Measurements from ENCODE around the gene SEMA3C. TPM values are rescaled to one million over a fixed set of nuclear protein-coding genes. Genes with fewer than 3 reads are reported as not detected.

Gene SEMA3C
- total RNA-seq, 1 donor from 2014 or later: not detected

DNA sequence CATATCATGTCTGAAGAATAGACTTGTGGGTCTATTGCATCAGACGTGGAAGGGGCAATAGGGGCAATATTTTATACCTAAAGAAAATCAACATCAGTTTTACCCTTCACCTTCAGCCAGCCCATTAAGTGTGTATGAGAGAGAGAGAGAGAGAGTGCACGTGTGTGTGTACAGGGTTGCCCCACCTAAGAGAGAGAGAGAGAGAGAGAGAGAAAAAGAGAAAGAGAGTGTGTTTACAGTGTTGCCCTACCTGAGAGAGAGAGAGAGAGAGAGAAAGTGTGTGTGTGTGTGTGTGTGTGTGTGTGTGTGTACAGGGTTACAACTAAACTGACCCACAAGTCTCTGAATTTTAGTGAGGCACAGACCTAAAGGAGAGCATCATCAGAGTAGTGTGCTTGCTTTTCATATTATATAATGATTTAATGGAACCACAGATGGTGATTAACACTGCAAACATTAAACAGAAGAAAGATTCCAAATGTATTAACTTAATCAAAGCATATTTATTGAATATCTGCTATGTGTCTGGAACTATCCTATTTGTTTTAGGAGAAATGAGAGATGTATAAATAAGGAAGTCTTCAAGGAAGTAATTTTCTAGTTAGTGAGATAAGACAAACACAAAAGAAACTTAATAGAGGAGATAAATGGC is 213.6 kb downstream of the SEMA3C start:
- intact Hi-C loops (cut with micrococcal nuclease): no loop called here

DNA sequence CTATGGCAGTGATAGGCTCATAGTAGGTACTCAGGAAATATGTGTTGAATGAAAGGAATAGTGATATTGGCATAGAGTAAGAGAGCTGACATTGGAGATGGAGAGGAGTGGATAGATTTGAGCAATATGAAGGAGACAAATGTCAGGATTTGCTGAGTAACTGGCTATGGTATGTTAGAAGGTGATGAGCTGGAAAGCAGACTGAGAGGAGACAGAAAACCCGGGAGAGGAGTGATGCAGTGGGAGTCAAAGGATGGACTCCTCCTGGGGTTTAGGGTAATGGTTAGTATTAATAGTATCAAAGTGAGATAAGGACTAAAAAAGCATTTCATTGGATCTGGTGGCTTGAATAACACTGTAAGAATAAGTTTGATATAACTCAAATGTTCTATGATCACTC is 215.6 kb downstream of the SEMA3C start:
- intact Hi-C loops (cut with micrococcal nuclease): no loop called here

DNA sequence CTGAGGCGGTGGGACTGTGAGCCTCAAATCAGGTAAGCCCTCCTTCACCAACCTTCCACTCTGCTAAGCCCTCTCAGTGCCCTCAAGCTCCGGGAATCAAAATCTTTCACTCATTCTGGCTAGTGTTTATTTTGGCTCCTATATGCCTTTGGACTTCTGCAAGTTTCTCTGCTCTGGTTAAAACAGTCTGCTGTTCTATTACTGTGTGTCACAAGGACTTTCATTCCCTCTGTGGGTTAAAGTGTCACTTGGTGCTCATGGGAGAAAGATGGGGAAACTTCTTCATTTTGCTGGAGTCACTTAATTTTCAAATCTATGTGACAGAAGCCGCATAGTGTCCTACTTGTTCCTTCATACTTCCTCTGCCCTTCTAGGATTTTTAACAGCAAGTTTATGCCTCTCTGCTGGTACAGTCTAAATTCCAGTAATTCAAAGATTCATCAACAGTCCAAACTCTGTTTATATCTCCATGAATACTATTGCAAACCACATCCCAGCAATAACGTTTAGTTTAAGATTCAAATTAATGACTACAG is 219.1 kb downstream of the SEMA3C start:
- intact Hi-C loops (cut with micrococcal nuclease): loop anchor here (1.0 to 10.0 kb wide), 2 partner anchors 771 to 1875 kb away; no protein-coding TSS in a partner anchor

DNA sequence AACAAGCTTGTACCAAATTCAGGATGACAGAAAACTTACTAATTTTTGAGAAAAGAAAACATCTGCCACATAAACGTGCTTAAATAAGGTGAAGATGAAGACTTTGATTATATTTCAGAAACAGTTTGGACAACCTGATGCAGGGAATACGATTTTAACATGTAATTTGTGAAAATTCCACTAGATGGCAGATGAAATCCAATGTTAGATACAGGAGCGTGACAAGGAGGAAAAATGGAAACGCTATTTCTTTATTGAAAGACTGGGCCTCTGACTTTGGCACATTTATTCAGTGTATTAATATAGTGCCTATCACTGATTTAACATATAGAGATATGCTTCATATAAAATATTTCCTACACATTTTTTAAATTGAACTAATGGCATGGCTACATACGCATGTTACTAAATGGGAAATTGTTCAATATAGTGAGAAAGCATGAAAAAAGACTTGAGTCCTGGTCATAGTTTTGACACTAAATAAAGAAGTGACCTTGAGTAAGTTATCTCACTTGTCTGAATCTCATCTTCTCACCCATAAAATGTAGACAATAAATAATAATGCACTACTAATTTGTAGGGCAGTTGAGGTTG is 219.7 kb downstream of the SEMA3C start:
- intact Hi-C loops (cut with micrococcal nuclease): loop anchor here (1.0 to 10.0 kb wide), 2 partner anchors 771 to 1876 kb away; no protein-coding TSS in a partner anchor
